Melanocyte of skin (primary cell): ENCODE measurements around the gene YJEFN3. TPM values are rescaled to one million over a fixed set of nuclear protein-coding genes. Genes with fewer than 3 reads are reported as not detected.

ENCODE experiments used
- total RNA-seq, 2 donors: library from RNA; depleted of rRNA; stranded (reverse); fragments of >200 nt; gene quantifications; 2 replicates each; pipeline ENCODE4 v1.2.3, GENCODE V29; 2012

YJEFN3 gene
- total RNA-seq = under 1 TPM; 0.33 to 0.34 TPM

GRCh38 chr19:19528721-19529490 lies at the start of gene YJEFN3:
YJEFN3 (plus strand) TSS chr19:19528911; CDS start chr19:19528933, 22 bp downstream.

GRCh38 chr19:19514881-19515641 lies 13.7 kb upstream of the YJEFN3 start, which contains the start of gene TSSK6:
TSSK6 (minus strand) TSS chr19:19515548; CDS start chr19:19515427, 121 bp downstream.

GRCh38 chr19:19515642-19516519 lies 12.8 kb upstream of the YJEFN3 start, which contains the start of gene NDUFA13:
NDUFA13 (plus strand) TSS chr19:19516225; CDS start chr19:19516239, 14 bp downstream.

GRCh38 chr19:19538061-19538784 lies 9.5 kb downstream of the YJEFN3 start, which contains the start of gene CILP2:
CILP2 (plus strand) TSS chr19:19538265; CDS start chr19:19538350, 85 bp downstream.

Other genes starting within 250 kb of the YJEFN3 start
- 10 to 100 TPM; 17.6 to 30.3 TPM for gene SUGP1, start 208.4 kb upstream of the YJEFN3 start, total RNA-seq
- gene MAU2, start 208.1 kb upstream of the YJEFN3 start, total RNA-seq = 10 to 100 TPM; 31.3 to 41.0 TPM
- gene GATAD2A, start 123.2 kb upstream of the YJEFN3 start, total RNA-seq = 10 to 100 TPM; 80.2 to 89.9 TPM
- 1 to 10 TPM in 1 of 2 donors, under 1 TPM in 1; 0.67 to 1.0 TPM for gene TSSK6, start 13.4 kb upstream of the YJEFN3 start, total RNA-seq
- gene NDUFA13, start 12.7 kb upstream of the YJEFN3 start, total RNA-seq = 100 to 1,000 TPM; 147 to 161 TPM
- under 1 TPM in 1 of 2 donors, not detected in 1; 0.33 TPM for gene CILP2, start 9.4 kb downstream of the YJEFN3 start, total RNA-seq
- 1 to 10 TPM in 1 of 2 donors, under 1 TPM in 1; 0.34 to 2.0 TPM for gene PBX4, start 89.8 kb downstream of the YJEFN3 start, total RNA-seq
- 1 to 10 TPM; 4.5 to 8.0 TPM for gene LPAR2, start 99.3 kb downstream of the YJEFN3 start, total RNA-seq
- gene GMIP, start 114.7 kb downstream of the YJEFN3 start, total RNA-seq = 1 to 10 TPM; 7.6 to 7.7 TPM
- gene ATP13A1, start 134.8 kb downstream of the YJEFN3 start, total RNA-seq = 10 to 100 TPM; 70.9 to 79.8 TPM
- gene ZNF101, start 139.9 kb downstream of the YJEFN3 start, total RNA-seq = 1 to 10 TPM; 5.2 to 8.7 TPM
- 1 to 10 TPM; 2.8 to 3.3 TPM for gene ZNF14, start 204.2 kb downstream of the YJEFN3 start, total RNA-seq